ENCODE results near the gene ZNF862. TPM values are rescaled to one million over a fixed set of nuclear protein-coding genes. Genes with fewer than 3 reads are reported as not detected.

Gene ZNF862
- total and polyA plus RNA-seq, 2 donors (not counting 3 experiments of a cell fraction or from before 2014, with no cell fraction given), result 10.8 to 14.7 TPM

DNA sequence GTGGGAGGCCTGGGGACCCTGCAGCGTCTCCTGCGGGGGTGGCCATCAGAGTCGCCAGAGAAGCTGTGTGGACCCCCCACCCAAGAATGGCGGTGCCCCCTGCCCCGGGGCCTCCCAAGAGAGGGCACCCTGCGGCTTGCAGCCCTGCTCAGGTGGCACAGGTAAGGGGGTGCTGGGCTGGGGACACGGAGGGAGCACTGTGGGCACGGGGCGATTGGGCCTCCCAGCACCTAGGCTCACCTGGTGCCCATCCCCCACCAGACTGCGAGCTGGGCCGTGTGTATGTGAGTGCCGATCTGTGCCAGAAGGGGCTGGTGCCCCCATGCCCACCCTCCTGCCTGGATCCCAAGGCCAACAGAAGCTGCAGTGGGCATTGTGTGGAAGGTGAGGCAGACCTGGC is 35.2 kb upstream of the ZNF862 start:
- Histone ChIP-seq H3K36me3 (ENCODE audit: control insufficient read depth in 2 of 2, extremely low read depth in 1 of 2, insufficient read depth in 2 of 2, low read length in 2 of 2) (no peaks in the 10 kb centered on the region), H3K4me3 (replicated peaks in 1 of 3; ENCODE audit: insufficient read depth in 1 of 3, low read depth in 1 of 3, low read length in 3 of 3) (no peak overlapping the region), H3K79me2 (ENCODE audit: control insufficient read depth, insufficient read depth, low read length) (no peaks in the 10 kb centered on the region), H3K4me1 (ENCODE audit: control insufficient read depth, extremely low read depth, insufficient read depth, low read length) (no peaks in the 10 kb centered on the region), H3K9me1 (replicated peaks; ENCODE audit: control insufficient read depth, extremely low read depth, insufficient read depth, low read length) (no peaks in the 10 kb centered on the region), H3K9me3 (replicated peaks; ENCODE audit: control insufficient read depth, insufficient read depth, low read length) (no peaks in the 10 kb centered on the region), H3K9ac (replicated peaks; ENCODE audit: extremely low read depth, insufficient read depth, low read length) (no peak overlapping the region), H3K4me2 (ENCODE audit: insufficient read depth, low read length) (no peak overlapping the region), H3K27me3 (ENCODE audit: control insufficient read depth in 2 of 2, insufficient read depth in 2 of 2, low read length in 2 of 2) (no peaks in the 10 kb centered on the region), H3K27ac (ENCODE audit: insufficient read depth, low read depth, low read length) (no peak overlapping the region), H4K20me1 (replicated peaks; ENCODE audit: control insufficient read depth, extremely low read depth, insufficient read depth, low read length) (no peaks in the 10 kb centered on the region), H2AFZ (ENCODE audit: low read depth, low read length) (no peak overlapping the region)
- no peak for DNase-seq (ENCODE audit: low read depth, low spot score)
- TF ChIP-seq, protein P1, sequence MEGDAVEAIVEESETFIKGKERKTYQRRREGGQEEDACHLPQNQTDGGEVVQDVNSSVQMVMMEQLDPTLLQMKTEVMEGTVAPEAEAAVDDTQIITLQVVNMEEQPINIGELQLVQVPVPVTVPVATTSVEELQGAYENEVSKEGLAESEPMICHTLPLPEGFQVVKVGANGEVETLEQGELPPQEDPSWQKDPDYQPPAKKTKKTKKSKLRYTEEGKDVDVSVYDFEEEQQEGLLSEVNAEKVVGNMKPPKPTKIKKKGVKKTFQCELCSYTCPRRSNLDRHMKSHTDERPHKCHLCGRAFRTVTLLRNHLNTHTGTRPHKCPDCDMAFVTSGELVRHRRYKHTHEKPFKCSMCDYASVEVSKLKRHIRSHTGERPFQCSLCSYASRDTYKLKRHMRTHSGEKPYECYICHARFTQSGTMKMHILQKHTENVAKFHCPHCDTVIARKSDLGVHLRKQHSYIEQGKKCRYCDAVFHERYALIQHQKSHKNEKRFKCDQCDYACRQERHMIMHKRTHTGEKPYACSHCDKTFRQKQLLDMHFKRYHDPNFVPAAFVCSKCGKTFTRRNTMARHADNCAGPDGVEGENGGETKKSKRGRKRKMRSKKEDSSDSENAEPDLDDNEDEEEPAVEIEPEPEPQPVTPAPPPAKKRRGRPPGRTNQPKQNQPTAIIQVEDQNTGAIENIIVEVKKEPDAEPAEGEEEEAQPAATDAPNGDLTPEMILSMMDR (IDR thresholded peaks at IDR 0.05; ENCODE audit: extremely low read depth in 1 of 2, insufficient read depth in 1 of 2, low read depth in 1 of 2, low read length in 2 of 2), result no peak
- no peak for TF ChIP-seq MYC (IDR thresholded peaks at IDR 0.05; ENCODE audit: low read depth, low read length)
- no peak for TF ChIP-seq POLR2AphosphoS5 (IDR thresholded peaks at IDR 0.05; ENCODE audit: insufficient read depth, low read depth, low read length)
- TF ChIP-seq FOS (IDR thresholded peaks at IDR 0.05; ENCODE audit: borderline replicate concordance, insufficient read depth, low read length), result no peak
- TF ChIP-seq, protein P2, sequence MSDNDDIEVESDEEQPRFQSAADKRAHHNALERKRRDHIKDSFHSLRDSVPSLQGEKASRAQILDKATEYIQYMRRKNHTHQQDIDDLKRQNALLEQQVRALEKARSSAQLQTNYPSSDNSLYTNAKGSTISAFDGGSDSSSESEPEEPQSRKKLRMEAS (IDR thresholded peaks at IDR 0.05; ENCODE audit: insufficient read depth, insufficient read length), result no peak
- no peak for TF ChIP-seq GATA2 (IDR thresholded peaks at IDR 0.05; ENCODE audit: insufficient read depth, insufficient read length, low read depth, low read length)
- no peak for TF ChIP-seq EZH2 (IDR thresholded peaks at IDR 0.05; ENCODE audit: borderline replicate concordance, low read depth, low read length, severe bottlenecking)
- TF ChIP-seq POLR2A (IDR thresholded peaks at IDR 0.05; ENCODE audit: low read depth, low read length), result no peak
- no peak for TF ChIP-seq JUN (IDR thresholded peaks at IDR 0.05; ENCODE audit: borderline replicate concordance, insufficient read depth, insufficient read length, low read depth)
- intact Hi-C loops (cut with micrococcal nuclease) (no loop called here), dilution Hi-C loops (cut with MboI; ENCODE audit: extremely low pct_ligation_motif_present, low sequenced_read_pairs) (no loop called here)
- ChIA-PET POLR2A (no interaction called here), CTCF (no interaction called here)
- no peak for FAIRE-seq
- BruUV-seq (replicated peaks), result no TSS peak

Data from endothelial cell of umbilical vein (primary cell).